ENCODE data around the gene REG1A. TPM values are rescaled to one million over a fixed set of nuclear protein-coding genes. Genes with fewer than 3 reads are reported as not detected.

The REG1A gene, protein sequence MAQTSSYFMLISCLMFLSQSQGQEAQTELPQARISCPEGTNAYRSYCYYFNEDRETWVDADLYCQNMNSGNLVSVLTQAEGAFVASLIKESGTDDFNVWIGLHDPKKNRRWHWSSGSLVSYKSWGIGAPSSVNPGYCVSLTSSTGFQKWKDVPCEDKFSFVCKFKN
- not detected in 2 replicates for total RNA-seq (2012; rRNA removed)

DNA sequence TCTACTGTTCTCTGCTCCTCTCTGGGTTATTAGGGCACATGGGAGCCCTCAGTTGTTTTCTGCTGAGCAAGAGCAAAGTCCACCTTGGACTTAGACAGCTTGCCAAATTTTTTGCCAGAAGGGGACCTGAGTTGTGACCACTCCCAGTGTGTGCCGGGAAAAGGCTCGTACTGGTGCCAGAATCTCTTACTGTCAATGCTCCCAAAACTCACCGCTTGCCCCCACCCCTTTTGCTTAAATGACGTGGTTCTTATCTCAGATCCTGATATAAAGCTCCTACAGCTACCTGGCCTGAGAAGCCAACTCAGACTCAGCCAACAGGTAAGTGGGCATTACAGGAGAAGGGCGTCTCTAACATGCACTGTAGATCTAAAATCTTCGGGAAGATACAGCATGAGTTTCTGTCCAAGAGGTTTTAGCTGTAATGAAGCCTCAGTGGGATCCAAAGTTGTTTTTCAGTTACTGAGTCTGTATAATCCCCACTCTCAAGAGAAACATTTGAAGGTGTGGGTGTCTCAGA is at the start of gene REG1A:
TSS of gene REG1A (plus strand) at position 295 of the 520 bp plus-strand sequence. CDS start 374 bp downstream, outside the sequence.
- peaks cover 7% of the 10 kb centered on the region for H3K9me3 ChIP-seq (replicated peaks; ENCODE audit: low read length)
- no peaks in the 10 kb centered on the region for H3K27me3 ChIP-seq (ENCODE audit: control insufficient read depth, insufficient read depth, low read length)
- no peak within 1 kb of the TSS for H3K4me2 ChIP-seq (ENCODE audit: low read length)
- no peaks in the 10 kb centered on the region for H3K36me3 ChIP-seq (ENCODE audit: insufficient read depth, low read length)
- H3K4me3 ChIP-seq (ENCODE audit: low read length) = no peak within 1 kb of the TSS
- H3K9ac ChIP-seq (ENCODE audit: low read depth, low read length) = no peak within 1 kb of the TSS
- no peaks in the 10 kb centered on the region for H3K4me1 ChIP-seq (ENCODE audit: control insufficient read depth, insufficient read depth, low read length)

GRCh38 chr2:79071078-79071477 is 49.2 kb upstream of the REG1A start:
- H3K9ac ChIP-seq (ENCODE audit: low read depth, low read length) = no peak overlapping the region
- no peaks in the 10 kb centered on the region for H3K36me3 ChIP-seq (ENCODE audit: insufficient read depth, low read length)
- H3K9me3 ChIP-seq (replicated peaks; ENCODE audit: low read length) = peaks cover 5% of the 10 kb centered on the region
- no peak overlapping the region for H3K4me2 ChIP-seq (ENCODE audit: low read length)
- H3K4me1 ChIP-seq (ENCODE audit: control insufficient read depth, insufficient read depth, low read length) = no peaks in the 10 kb centered on the region
- H3K27me3 ChIP-seq (ENCODE audit: control insufficient read depth, insufficient read depth, low read length) = no peaks in the 10 kb centered on the region
- H3K4me3 ChIP-seq (ENCODE audit: low read length) = no peak overlapping the region

GRCh38 chr2:79082987-79083386 is 37.3 kb upstream of the REG1A start:
- H3K9me3 ChIP-seq (replicated peaks; ENCODE audit: low read length) = peaks cover 5% of the 10 kb centered on the region
- H3K9ac ChIP-seq (ENCODE audit: low read depth, low read length) = no peak overlapping the region
- H3K4me2 ChIP-seq (ENCODE audit: low read length) = no peak overlapping the region
- no peaks in the 10 kb centered on the region for H3K36me3 ChIP-seq (ENCODE audit: insufficient read depth, low read length)
- no peaks in the 10 kb centered on the region for H3K4me1 ChIP-seq (ENCODE audit: control insufficient read depth, insufficient read depth, low read length)
- no peaks in the 10 kb centered on the region for H3K27me3 ChIP-seq (ENCODE audit: control insufficient read depth, insufficient read depth, low read length)
- H3K4me3 ChIP-seq (ENCODE audit: low read length) = no peak overlapping the region

- H3K9ac ChIP-seq (ENCODE audit: low read depth, low read length) = no peak overlapping the region
- no peaks in the 10 kb centered on the region for H3K36me3 ChIP-seq (ENCODE audit: insufficient read depth, low read length)
- no peak overlapping the region for H3K4me2 ChIP-seq (ENCODE audit: low read length)
- H3K4me1 ChIP-seq (ENCODE audit: control insufficient read depth, insufficient read depth, low read length) = no peaks in the 10 kb centered on the region
- H3K27me3 ChIP-seq (ENCODE audit: control insufficient read depth, insufficient read depth, low read length) = no peaks in the 10 kb centered on the region
- no peak overlapping the region for H3K4me3 ChIP-seq (ENCODE audit: low read length)
- peaks cover 8% of the 10 kb centered on the region for H3K9me3 ChIP-seq (replicated peaks; ENCODE audit: low read length)
Observed at GRCh38 chr2:79083597-79084251, 36.6 kb upstream of the REG1A start.

DNA sequence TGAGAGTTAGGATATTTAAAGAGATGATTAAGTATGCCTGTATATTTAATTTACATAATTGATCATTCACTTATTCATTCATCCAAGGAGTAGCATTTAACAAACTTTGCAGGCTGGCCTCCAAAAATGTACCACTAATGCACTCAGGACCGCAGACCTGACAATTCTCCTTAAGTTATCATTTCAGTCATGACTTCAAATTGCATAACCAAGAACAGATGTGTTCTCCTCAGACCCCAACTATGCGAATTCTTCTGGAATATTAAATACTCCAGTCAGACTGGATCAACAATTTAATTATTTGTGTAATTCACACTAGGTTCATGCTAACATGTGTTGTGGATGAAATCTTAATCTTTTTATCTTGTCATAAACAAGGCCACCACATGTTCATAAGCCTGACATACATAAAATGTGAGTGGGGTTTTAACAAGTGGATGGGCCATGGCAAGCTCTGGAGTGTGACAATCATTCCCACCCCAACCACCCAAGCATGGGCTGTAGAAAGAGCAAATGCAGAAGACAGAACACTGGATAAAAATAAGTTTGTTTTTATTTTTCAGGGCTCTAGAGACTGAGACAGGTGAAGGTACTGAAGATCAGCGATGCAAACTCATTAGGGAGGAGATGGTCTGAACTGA is 35.7 kb upstream of the REG1A start:
- H3K9ac ChIP-seq (ENCODE audit: low read depth, low read length) = no peak overlapping the region
- H3K4me2 ChIP-seq (ENCODE audit: low read length) = no peak overlapping the region

GRCh38 chr2:79085382-79085781 is 34.9 kb upstream of the REG1A start:
- Histone ChIP-seq H3K9me3 (replicated peaks; ENCODE audit: low read length) (peaks cover 8% of the 10 kb centered on the region), H3K9ac (ENCODE audit: low read depth, low read length) (no peak overlapping the region), H3K36me3 (ENCODE audit: insufficient read depth, low read length) (no peaks in the 10 kb centered on the region), H3K4me2 (ENCODE audit: low read length) (no peak overlapping the region), H3K4me1 (ENCODE audit: control insufficient read depth, insufficient read depth, low read length) (no peaks in the 10 kb centered on the region), H3K27me3 (ENCODE audit: control insufficient read depth, insufficient read depth, low read length) (no peaks in the 10 kb centered on the region), H3K4me3 (ENCODE audit: low read length) (no peak overlapping the region)

More for the DNA sequence above, 35.7 kb upstream of the REG1A start:
- Histone ChIP-seq H3K27me3 (ENCODE audit: control insufficient read depth, insufficient read depth, low read length) (no peaks in the 10 kb centered on the region), H3K4me1 (ENCODE audit: control insufficient read depth, insufficient read depth, low read length) (no peaks in the 10 kb centered on the region), H3K36me3 (ENCODE audit: insufficient read depth, low read length) (no peaks in the 10 kb centered on the region), H3K4me3 (ENCODE audit: low read length) (no peak overlapping the region), H3K9me3 (replicated peaks; ENCODE audit: low read length) (peaks cover 8% of the 10 kb centered on the region)

DNA sequence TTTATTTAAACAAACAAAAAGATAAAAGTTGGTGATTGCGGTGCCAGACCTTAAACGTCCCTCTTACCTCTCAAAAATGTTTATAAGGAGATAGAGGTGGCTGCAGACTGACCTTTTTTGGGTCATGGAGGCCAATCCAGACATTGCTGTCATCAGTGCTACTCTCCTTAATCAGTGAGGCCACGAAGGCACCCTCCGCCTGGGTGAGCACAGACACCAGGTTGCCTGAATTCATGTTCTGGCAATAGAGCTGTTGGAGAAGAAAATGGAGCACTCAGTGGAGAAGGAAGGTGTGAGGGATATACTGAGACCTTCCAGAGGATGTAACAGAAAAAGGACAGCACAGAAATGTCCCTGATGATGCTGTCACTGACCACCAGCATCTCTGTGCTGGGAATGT is 34.0 kb upstream of the REG1A start:
- Histone ChIP-seq H3K4me2 (ENCODE audit: low read length) (no peak overlapping the region), H3K9ac (ENCODE audit: low read depth, low read length) (no peak overlapping the region), H3K4me3 (ENCODE audit: low read length) (no peak overlapping the region), H3K36me3 (ENCODE audit: insufficient read depth, low read length) (no peaks in the 10 kb centered on the region), H3K9me3 (replicated peaks; ENCODE audit: low read length) (peaks cover 11% of the 10 kb centered on the region), H3K4me1 (ENCODE audit: control insufficient read depth, insufficient read depth, low read length) (no peaks in the 10 kb centered on the region), H3K27me3 (ENCODE audit: control insufficient read depth, insufficient read depth, low read length) (no peaks in the 10 kb centered on the region)

DNA sequence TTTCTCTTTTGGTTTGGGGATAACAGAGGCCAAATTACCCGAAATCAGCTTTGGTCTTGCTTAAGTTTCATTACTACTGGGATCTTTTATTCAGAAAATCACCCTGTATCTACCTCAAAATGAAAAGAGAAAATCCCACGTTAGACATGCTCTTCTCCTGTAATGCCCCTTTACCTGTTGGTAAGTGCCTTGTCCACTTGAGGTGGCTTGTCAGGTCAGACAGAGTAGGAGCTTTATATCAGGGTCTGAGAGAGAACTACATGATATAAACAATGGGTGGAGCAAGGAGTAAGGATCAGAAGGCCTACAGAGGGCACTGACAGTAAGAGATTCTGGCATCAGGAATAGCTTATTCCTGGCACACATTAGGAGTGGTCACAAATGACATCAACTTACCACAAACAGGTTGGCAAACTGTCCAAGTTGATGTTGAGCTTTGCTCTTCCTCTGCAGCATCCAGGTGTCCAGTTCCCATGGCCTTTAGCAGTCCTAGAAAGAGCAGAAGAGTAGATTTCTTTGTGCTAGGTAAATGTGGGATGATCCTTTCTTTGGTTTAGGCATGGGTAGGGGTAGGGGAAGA is 32.4 kb upstream of the REG1A start, which contains the start of gene REG1B:
TSS of gene REG1B (minus strand) at position 209 of the 580 bp plus-strand sequence. CDS start 381 bp downstream, outside the sequence.
- Histone ChIP-seq H3K4me1 (ENCODE audit: control insufficient read depth, insufficient read depth, low read length) (no peaks in the 10 kb centered on the region), H3K4me3 (ENCODE audit: low read length) (no peak within 1 kb of the TSS), H3K36me3 (ENCODE audit: insufficient read depth, low read length) (no peaks in the 10 kb centered on the region), H3K9me3 (replicated peaks; ENCODE audit: low read length) (peaks cover 11% of the 10 kb centered on the region), H3K27me3 (ENCODE audit: control insufficient read depth, insufficient read depth, low read length) (no peaks in the 10 kb centered on the region), H3K9ac (ENCODE audit: low read depth, low read length) (no peak within 1 kb of the TSS), H3K4me2 (ENCODE audit: low read length) (no peak within 1 kb of the TSS)

DNA sequence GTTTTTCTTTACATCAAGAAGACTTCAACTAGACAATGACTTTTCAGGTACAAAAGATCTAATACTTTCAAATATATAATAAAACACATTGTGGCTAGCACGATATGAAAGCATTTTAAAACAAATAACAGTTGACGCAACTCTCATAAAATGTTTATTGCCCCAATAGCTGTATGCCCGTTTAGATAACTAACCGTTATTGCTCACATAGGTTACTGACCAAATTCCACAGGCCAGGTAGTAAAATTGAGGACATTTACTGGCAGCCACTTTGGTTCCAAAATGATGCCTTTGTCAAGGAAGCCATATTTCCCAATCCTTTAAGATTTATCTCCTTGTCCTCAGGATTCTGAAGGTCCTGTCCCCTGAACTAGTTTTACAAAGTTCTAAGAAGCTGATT is 29.6 kb upstream of the REG1A start:
- Histone ChIP-seq H3K36me3 (ENCODE audit: insufficient read depth, low read length) (no peaks in the 10 kb centered on the region), H3K4me3 (ENCODE audit: low read length) (no peak overlapping the region), H3K27me3 (ENCODE audit: control insufficient read depth, insufficient read depth, low read length) (no peaks in the 10 kb centered on the region), H3K4me2 (ENCODE audit: low read length) (no peak overlapping the region), H3K4me1 (ENCODE audit: control insufficient read depth, insufficient read depth, low read length) (no peaks in the 10 kb centered on the region), H3K9me3 (replicated peaks; ENCODE audit: low read length) (peaks cover 12% of the 10 kb centered on the region), H3K9ac (ENCODE audit: low read depth, low read length) (no peak overlapping the region)

DNA sequence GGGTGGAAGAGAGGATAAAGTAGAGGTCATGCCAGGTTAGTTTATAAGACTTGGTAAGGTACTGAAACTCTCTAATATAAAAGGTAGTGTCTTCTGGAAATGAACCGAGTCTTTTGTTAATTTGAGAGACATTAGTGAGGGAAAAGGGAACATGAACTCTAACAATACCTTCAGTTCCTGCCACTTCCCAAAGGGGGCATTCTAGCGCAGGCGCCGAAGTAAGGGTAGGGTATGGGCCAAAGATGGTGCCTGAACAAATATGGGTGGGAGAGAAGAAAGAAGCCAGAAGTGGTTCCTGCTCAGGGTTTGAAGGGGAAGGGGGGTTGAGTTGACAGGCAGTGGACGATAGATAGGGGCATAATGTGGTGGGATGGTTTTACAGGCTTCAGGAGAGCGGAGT is 22.4 kb upstream of the REG1A start:
- Histone ChIP-seq H3K4me2 (ENCODE audit: low read length) (no peak overlapping the region), H3K27me3 (ENCODE audit: control insufficient read depth, insufficient read depth, low read length) (no peaks in the 10 kb centered on the region), H3K9ac (ENCODE audit: low read depth, low read length) (no peak overlapping the region), H3K4me1 (ENCODE audit: control insufficient read depth, insufficient read depth, low read length) (no peaks in the 10 kb centered on the region), H3K4me3 (ENCODE audit: low read length) (no peak overlapping the region), H3K36me3 (ENCODE audit: insufficient read depth, low read length) (no peaks in the 10 kb centered on the region), H3K9me3 (replicated peaks; ENCODE audit: low read length) (peaks cover 9% of the 10 kb centered on the region)

GRCh38 chr2:79099140-79099686 is 21.1 kb upstream of the REG1A start:
- peaks cover 9% of the 10 kb centered on the region for H3K9me3 ChIP-seq (replicated peaks; ENCODE audit: low read length)
- no peak overlapping the region for H3K4me3 ChIP-seq (ENCODE audit: low read length)
- H3K27me3 ChIP-seq (ENCODE audit: control insufficient read depth, insufficient read depth, low read length) = no peaks in the 10 kb centered on the region
- no peaks in the 10 kb centered on the region for H3K4me1 ChIP-seq (ENCODE audit: control insufficient read depth, insufficient read depth, low read length)
- H3K36me3 ChIP-seq (ENCODE audit: insufficient read depth, low read length) = no peaks in the 10 kb centered on the region
- H3K9ac ChIP-seq (ENCODE audit: low read depth, low read length) = no peak overlapping the region
- no peak overlapping the region for H3K4me2 ChIP-seq (ENCODE audit: low read length)
